ENCODE measurements around the gene GABBR2. TPM values are rescaled to one million over a fixed set of nuclear protein-coding genes. Genes with fewer than 3 reads are reported as not detected.

GABBR2 gene
- total and polyA plus RNA-seq, 2 donors, result 0.04 to 0.53 TPM

- Histone ChIP-seq H3K36me3 (ENCODE audit: insufficient read depth) (no peaks in the 10 kb centered on the region), H3K4me3 (ENCODE audit: low read depth, low read length) (no peak overlapping the region), H3K4me1 (ENCODE audit: insufficient read depth) (no peaks in the 10 kb centered on the region), H3K27ac (ENCODE audit: low read depth) (no peak overlapping the region)
- DNase-seq (ENCODE audit: extremely low spot score), result no peak
- 78% methylated on average over 9 of the region's 9 CpGs for WGBS
Measured at GRCh38 chr9:98732801-98733200, 24.1 kb upstream of the GABBR2 start.

- no peaks in the 10 kb centered on the region for H3K36me3 ChIP-seq (ENCODE audit: insufficient read depth)
- 81% methylated on average over 10 of the region's 10 CpGs for WGBS
- no peak overlapping the region for H3K27ac ChIP-seq (ENCODE audit: low read depth)
Measured at GRCh38 chr9:98732091-98732490, 23.4 kb upstream of the GABBR2 start.

GRCh38 chr9:98730871-98731270, 22.1 kb upstream of the GABBR2 start:
- Histone ChIP-seq H3K4me1 (ENCODE audit: insufficient read depth) (no peaks in the 10 kb centered on the region), H3K4me3 (ENCODE audit: low read depth, low read length) (no peak overlapping the region), H3K27ac (ENCODE audit: low read depth) (no peak overlapping the region), H3K36me3 (ENCODE audit: insufficient read depth) (no peaks in the 10 kb centered on the region)
- WGBS, result 81% methylated on average over 5 of the region's 5 CpGs
- no peak for DNase-seq (ENCODE audit: extremely low spot score)

More at GRCh38 chr9:98732091-98732490, 23.4 kb upstream of the GABBR2 start:
- no peak for DNase-seq (ENCODE audit: extremely low spot score)
- no peak overlapping the region for H3K4me3 ChIP-seq (ENCODE audit: low read depth, low read length)
- H3K4me1 ChIP-seq (ENCODE audit: insufficient read depth), result no peaks in the 10 kb centered on the region

GRCh38 chr9:98728500-98728899, 19.8 kb upstream of the GABBR2 start:
- 90% methylated on average over 11 of the region's 11 CpGs for WGBS
- Histone ChIP-seq H3K27ac (ENCODE audit: low read depth) (no peak overlapping the region), H3K4me1 (ENCODE audit: insufficient read depth) (no peaks in the 10 kb centered on the region), H3K36me3 (ENCODE audit: insufficient read depth) (no peaks in the 10 kb centered on the region), H3K4me3 (ENCODE audit: low read depth, low read length) (no peak overlapping the region)
- DNase-seq (ENCODE audit: extremely low spot score), result no peak

GRCh38 chr9:98727428-98727827, 18.7 kb upstream of the GABBR2 start:
- H3K27ac ChIP-seq (ENCODE audit: low read depth), result no peak overlapping the region
- no peak overlapping the region for H3K4me3 ChIP-seq (ENCODE audit: low read depth, low read length)
- 70% methylated on average over 7 of the region's 7 CpGs for WGBS
- no peak for DNase-seq (ENCODE audit: extremely low spot score)
- no peaks in the 10 kb centered on the region for H3K36me3 ChIP-seq (ENCODE audit: insufficient read depth)
- H3K4me1 ChIP-seq (ENCODE audit: insufficient read depth), result no peaks in the 10 kb centered on the region

GRCh38 chr9:98726735-98727134, 18.0 kb upstream of the GABBR2 start:
- Histone ChIP-seq H3K4me3 (ENCODE audit: low read depth, low read length) (no peak overlapping the region), H3K4me1 (ENCODE audit: insufficient read depth) (no peaks in the 10 kb centered on the region), H3K36me3 (ENCODE audit: insufficient read depth) (no peaks in the 10 kb centered on the region), H3K27ac (ENCODE audit: low read depth) (no peak overlapping the region)
- 29% methylated on average over 5 of the region's 5 CpGs for WGBS
- DNase-seq (ENCODE audit: extremely low spot score), result no peak

GRCh38 chr9:98724810-98725530, 16.2 kb upstream of the GABBR2 start:
- DNase-seq (ENCODE audit: extremely low spot score), result no peak
- Histone ChIP-seq H3K4me1 (ENCODE audit: insufficient read depth) (no peaks in the 10 kb centered on the region), H3K36me3 (ENCODE audit: insufficient read depth) (no peaks in the 10 kb centered on the region), H3K4me3 (ENCODE audit: low read depth, low read length) (no peak overlapping the region), H3K27ac (ENCODE audit: low read depth) (no peak overlapping the region)
- WGBS, result 77% methylated on average over 5 of the region's 5 CpGs

GRCh38 chr9:98721643-98722042, 12.9 kb upstream of the GABBR2 start:
- H3K36me3 ChIP-seq (ENCODE audit: insufficient read depth), result no peaks in the 10 kb centered on the region
- H3K4me1 ChIP-seq (ENCODE audit: insufficient read depth), result no peaks in the 10 kb centered on the region
- WGBS, result 92% methylated on average over 2 of the region's 2 CpGs
- H3K27ac ChIP-seq (ENCODE audit: low read depth), result no peak overlapping the region
- no peak for DNase-seq (ENCODE audit: extremely low spot score)
- H3K4me3 ChIP-seq (ENCODE audit: low read depth, low read length), result no peak overlapping the region

- DNase-seq (ENCODE audit: extremely low spot score), result no peak
- WGBS, result 82% methylated on average over 4 of the region's 4 CpGs
- Histone ChIP-seq H3K36me3 (ENCODE audit: insufficient read depth) (no peaks in the 10 kb centered on the region), H3K27ac (ENCODE audit: low read depth) (no peak overlapping the region), H3K4me3 (ENCODE audit: low read depth, low read length) (no peak overlapping the region), H3K4me1 (ENCODE audit: insufficient read depth) (no peaks in the 10 kb centered on the region)
Measured at GRCh38 chr9:98720402-98720801, 11.7 kb upstream of the GABBR2 start.

GRCh38 chr9:98719055-98719454, 10.3 kb upstream of the GABBR2 start:
- DNase-seq (ENCODE audit: extremely low spot score), result no peak
- WGBS, result 64% methylated on average over 2 of the region's 2 CpGs
- no peak overlapping the region for H3K27ac ChIP-seq (ENCODE audit: low read depth)

GRCh38 chr9:98714833-98715232, 6.1 kb upstream of the GABBR2 start:
- WGBS, result 42% methylated on average over 1 of the region's 1 CpG
- H3K4me1 ChIP-seq (ENCODE audit: insufficient read depth), result no peaks in the 10 kb centered on the region
- H3K4me3 ChIP-seq (ENCODE audit: low read depth, low read length), result no peak overlapping the region

More at GRCh38 chr9:98719055-98719454, 10.3 kb upstream of the GABBR2 start:
- no peak overlapping the region for H3K4me3 ChIP-seq (ENCODE audit: low read depth, low read length)
- no peaks in the 10 kb centered on the region for H3K36me3 ChIP-seq (ENCODE audit: insufficient read depth)
- H3K4me1 ChIP-seq (ENCODE audit: insufficient read depth), result no peaks in the 10 kb centered on the region

GRCh38 chr9:98712987-98713386, 4.3 kb upstream of the GABBR2 start:
- no peak for DNase-seq (ENCODE audit: extremely low spot score)

More at GRCh38 chr9:98714833-98715232, 6.1 kb upstream of the GABBR2 start:
- no peak for DNase-seq (ENCODE audit: extremely low spot score)
- Histone ChIP-seq H3K27ac (ENCODE audit: low read depth) (no peak overlapping the region), H3K36me3 (ENCODE audit: insufficient read depth) (no peaks in the 10 kb centered on the region)

GRCh38 chr9:98709968-98710965, 1.5 kb upstream of the GABBR2 start:
- Histone ChIP-seq H3K4me1 (ENCODE audit: insufficient read depth) (no peaks in the 10 kb centered on the region), H3K4me3 (ENCODE audit: low read depth, low read length) (no peak overlapping the region), H3K27ac (ENCODE audit: low read depth) (no peak overlapping the region), H3K36me3 (ENCODE audit: insufficient read depth) (no peaks in the 10 kb centered on the region)
- no peak for DNase-seq (ENCODE audit: extremely low spot score)
- 62% methylated on average over 14 of the region's 14 CpGs for WGBS

More at GRCh38 chr9:98712987-98713386, 4.3 kb upstream of the GABBR2 start:
- H3K27ac ChIP-seq (ENCODE audit: low read depth), result no peak overlapping the region
- H3K4me3 ChIP-seq (ENCODE audit: low read depth, low read length), result no peak overlapping the region
- H3K4me1 ChIP-seq (ENCODE audit: insufficient read depth), result no peaks in the 10 kb centered on the region
- no peaks in the 10 kb centered on the region for H3K36me3 ChIP-seq (ENCODE audit: insufficient read depth)

Measured in urinary bladder (tissue), 4 donors.